Measurements from ENCODE around the gene DACH2. TPM values are rescaled to one million over a fixed set of nuclear protein-coding genes. Genes with fewer than 3 reads are reported as not detected.

Gene DACH2
- polyA plus RNA-seq, 1 donor from 2014 or later: 20.6 TPM

GRCh38 chrX:86806786-86807185 lies 658.5 kb downstream of the DACH2 start:
- Histone ChIP-seq H3K4me3 (ENCODE audit: low read length) (no peak overlapping the region), H3K79me2 (replicated peaks; ENCODE audit: insufficient read depth, low read length) (no peaks in the 10 kb centered on the region), H3K27ac (ENCODE audit: low read length) (no peak overlapping the region), H3K4me2 (ENCODE audit: low read length) (no peak overlapping the region), H3K36me3 (ENCODE audit: insufficient read depth, low read length) (no peaks in the 10 kb centered on the region), H3F3A (ENCODE audit: insufficient read depth, low read length, poor library complexity, severe bottlenecking) (no peaks in the 10 kb centered on the region), H3K9ac (ENCODE audit: low read length) (no peak overlapping the region), H4K20me1 (ENCODE audit: insufficient read depth) (no peaks in the 10 kb centered on the region), H2AFZ (ENCODE audit: low read depth, low read length) (no peak overlapping the region), H3K27me3 (ENCODE audit: insufficient read depth, low read depth, low read length) (no peaks in the 10 kb centered on the region), H3K9me2 (ENCODE audit: insufficient read depth, low read length) (no peaks in the 10 kb centered on the region), H3K9me3 (ENCODE audit: low read length) (no peaks in the 10 kb centered on the region)
- TF ChIP-seq RAD21 (conservative IDR thresholded peaks at IDR 0.05) (no peak), POLR2AphosphoS5 (IDR thresholded peaks at IDR 0.05) (no peak), SMC3 (conservative IDR thresholded peaks at IDR 0.05; ENCODE audit: poor library complexity) (no peak)

- no peak overlapping the region for H3K9ac ChIP-seq (ENCODE audit: low read length)
- H3K9me3 ChIP-seq (ENCODE audit: low read length): no peaks in the 10 kb centered on the region
- H4K20me1 ChIP-seq (ENCODE audit: insufficient read depth): no peaks in the 10 kb centered on the region
- no peak overlapping the region for H3K4me3 ChIP-seq (ENCODE audit: low read length)
- H3K9me2 ChIP-seq (ENCODE audit: insufficient read depth, low read length): no peaks in the 10 kb centered on the region
- no peak for TF ChIP-seq POLR2AphosphoS5 (IDR thresholded peaks at IDR 0.05)
- TF ChIP-seq TAF1 (IDR thresholded peaks at IDR 0.05; ENCODE audit: low read depth): no peak
- no peak for TF ChIP-seq EP300 (conservative IDR thresholded peaks at IDR 0.05; ENCODE audit: poor library complexity, severe bottlenecking)
- no peak for TF ChIP-seq EZH2 (IDR thresholded peaks at IDR 0.05; ENCODE audit: borderline replicate concordance, insufficient read depth, low read length, poor library complexity, severe bottlenecking)
- TF ChIP-seq, protein P1, sequence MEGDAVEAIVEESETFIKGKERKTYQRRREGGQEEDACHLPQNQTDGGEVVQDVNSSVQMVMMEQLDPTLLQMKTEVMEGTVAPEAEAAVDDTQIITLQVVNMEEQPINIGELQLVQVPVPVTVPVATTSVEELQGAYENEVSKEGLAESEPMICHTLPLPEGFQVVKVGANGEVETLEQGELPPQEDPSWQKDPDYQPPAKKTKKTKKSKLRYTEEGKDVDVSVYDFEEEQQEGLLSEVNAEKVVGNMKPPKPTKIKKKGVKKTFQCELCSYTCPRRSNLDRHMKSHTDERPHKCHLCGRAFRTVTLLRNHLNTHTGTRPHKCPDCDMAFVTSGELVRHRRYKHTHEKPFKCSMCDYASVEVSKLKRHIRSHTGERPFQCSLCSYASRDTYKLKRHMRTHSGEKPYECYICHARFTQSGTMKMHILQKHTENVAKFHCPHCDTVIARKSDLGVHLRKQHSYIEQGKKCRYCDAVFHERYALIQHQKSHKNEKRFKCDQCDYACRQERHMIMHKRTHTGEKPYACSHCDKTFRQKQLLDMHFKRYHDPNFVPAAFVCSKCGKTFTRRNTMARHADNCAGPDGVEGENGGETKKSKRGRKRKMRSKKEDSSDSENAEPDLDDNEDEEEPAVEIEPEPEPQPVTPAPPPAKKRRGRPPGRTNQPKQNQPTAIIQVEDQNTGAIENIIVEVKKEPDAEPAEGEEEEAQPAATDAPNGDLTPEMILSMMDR (IDR thresholded peaks at IDR 0.05; ENCODE audit: poor library complexity, severe bottlenecking): no peak
- no peak for TF ChIP-seq SMC3 (conservative IDR thresholded peaks at IDR 0.05; ENCODE audit: poor library complexity)
- TF ChIP-seq MXI1 (conservative IDR thresholded peaks at IDR 0.05; ENCODE audit: poor library complexity, severe bottlenecking): no peak
- no peak for TF ChIP-seq REST (IDR thresholded peaks at IDR 0.05; ENCODE audit: borderline replicate concordance)
- TF ChIP-seq RAD21 (conservative IDR thresholded peaks at IDR 0.05): no peak
- no peak overlapping the region for H3K27ac ChIP-seq (ENCODE audit: low read length)
- no peaks in the 10 kb centered on the region for H3K27me3 ChIP-seq (ENCODE audit: insufficient read depth, low read depth, low read length)
- H3K36me3 ChIP-seq (ENCODE audit: insufficient read depth, low read length): no peaks in the 10 kb centered on the region
- H3K4me2 ChIP-seq (ENCODE audit: low read length): no peak overlapping the region
- H3F3A ChIP-seq (ENCODE audit: insufficient read depth, low read length, poor library complexity, severe bottlenecking): no peaks in the 10 kb centered on the region
- no peaks in the 10 kb centered on the region for H3K79me2 ChIP-seq (replicated peaks; ENCODE audit: insufficient read depth, low read length)
- no peak overlapping the region for H2AFZ ChIP-seq (ENCODE audit: low read depth, low read length)
These were observed 661.4 kb downstream of the DACH2 start for GRCh38 chrX:86809651-86810050.

- no peak overlapping the region for H3K27ac ChIP-seq (ENCODE audit: low read length)
- TF ChIP-seq MXI1 (conservative IDR thresholded peaks at IDR 0.05; ENCODE audit: poor library complexity, severe bottlenecking) (no peak), EP300 (conservative IDR thresholded peaks at IDR 0.05; ENCODE audit: poor library complexity, severe bottlenecking) (no peak), EZH2 (IDR thresholded peaks at IDR 0.05; ENCODE audit: borderline replicate concordance, insufficient read depth, low read length, poor library complexity, severe bottlenecking) (no peak), RAD21 (conservative IDR thresholded peaks at IDR 0.05) (no peak), POLR2AphosphoS5 (IDR thresholded peaks at IDR 0.05) (no peak), TAF1 (IDR thresholded peaks at IDR 0.05; ENCODE audit: low read depth) (no peak), REST (IDR thresholded peaks at IDR 0.05; ENCODE audit: borderline replicate concordance) (no peak)
- TF ChIP-seq, protein P1 (IDR thresholded peaks at IDR 0.05; ENCODE audit: poor library complexity, severe bottlenecking): no peak
These were observed 681.5 kb downstream of the DACH2 start for GRCh38 chrX:86829786-86830185.

More at GRCh38 chrX:86829786-86830185, 681.5 kb downstream of the DACH2 start:
- Histone ChIP-seq H3K9me2 (ENCODE audit: insufficient read depth, low read length) (no peaks in the 10 kb centered on the region), H3K4me2 (ENCODE audit: low read length) (no peak overlapping the region), H3K36me3 (ENCODE audit: insufficient read depth, low read length) (no peaks in the 10 kb centered on the region), H3F3A (ENCODE audit: insufficient read depth, low read length, poor library complexity, severe bottlenecking) (no peaks in the 10 kb centered on the region), H3K9me3 (ENCODE audit: low read length) (no peaks in the 10 kb centered on the region), H3K79me2 (replicated peaks; ENCODE audit: insufficient read depth, low read length) (no peaks in the 10 kb centered on the region), H3K4me3 (ENCODE audit: low read length) (no peak overlapping the region), H3K9ac (ENCODE audit: low read length) (no peak overlapping the region), H4K20me1 (ENCODE audit: insufficient read depth) (no peaks in the 10 kb centered on the region), H3K27me3 (ENCODE audit: insufficient read depth, low read depth, low read length) (no peaks in the 10 kb centered on the region), H2AFZ (ENCODE audit: low read depth, low read length) (no peak overlapping the region)

Measured in neural cell (in vitro differentiated cells).